GM21447 (cell line): ENCODE measurements around the gene TFAP2C.
"Not testable (repeated sequence)": the region's sequence is repeated elsewhere in the genome, so short reads cannot be mapped to it uniquely, and the experiment has no call there.

Experiments
- ATAC-seq: cut with Tn5 transposase; IDR thresholded peaks from one replicate; pipeline ENCODE4 v1.9.1; 2021; ENCODE audit not compliant: unreplicated experiment

TFAP2C gene

GRCh38 chr20:56637576-56637975 is 8.5 kb downstream of the TFAP2C start:
- no peak for ATAC-seq

- no peak for ATAC-seq
These were observed 17.5 kb downstream of the TFAP2C start for GRCh38 chr20:56646599-56646998.

- no peak for ATAC-seq
These were observed 24.1 kb downstream of the TFAP2C start for GRCh38 chr20:56653211-56653610.

DNA sequence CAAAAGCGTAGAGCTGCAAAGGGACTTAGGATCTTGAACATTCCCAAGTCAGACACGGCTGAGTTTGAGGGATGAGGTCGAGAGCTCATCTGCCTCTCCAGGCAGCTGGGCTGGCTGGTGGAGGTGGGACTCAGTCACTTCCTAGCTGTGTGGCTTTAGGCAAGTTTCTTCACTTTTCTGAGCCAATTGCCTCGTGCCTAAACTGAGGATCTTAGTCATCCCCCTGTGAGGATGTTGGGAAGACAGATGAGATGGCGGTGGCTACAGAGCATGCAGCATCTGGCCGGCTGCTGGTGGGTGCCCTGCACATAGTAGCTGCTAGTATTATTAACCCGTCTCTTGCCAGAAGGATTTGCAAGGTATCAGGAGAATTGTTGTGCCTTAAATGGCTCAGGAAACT is 27.5 kb downstream of the TFAP2C start:
- ATAC-seq, result no peak

GRCh38 chr20:56657879-56658278 is 28.8 kb downstream of the TFAP2C start:
- no peak for ATAC-seq

DNA sequence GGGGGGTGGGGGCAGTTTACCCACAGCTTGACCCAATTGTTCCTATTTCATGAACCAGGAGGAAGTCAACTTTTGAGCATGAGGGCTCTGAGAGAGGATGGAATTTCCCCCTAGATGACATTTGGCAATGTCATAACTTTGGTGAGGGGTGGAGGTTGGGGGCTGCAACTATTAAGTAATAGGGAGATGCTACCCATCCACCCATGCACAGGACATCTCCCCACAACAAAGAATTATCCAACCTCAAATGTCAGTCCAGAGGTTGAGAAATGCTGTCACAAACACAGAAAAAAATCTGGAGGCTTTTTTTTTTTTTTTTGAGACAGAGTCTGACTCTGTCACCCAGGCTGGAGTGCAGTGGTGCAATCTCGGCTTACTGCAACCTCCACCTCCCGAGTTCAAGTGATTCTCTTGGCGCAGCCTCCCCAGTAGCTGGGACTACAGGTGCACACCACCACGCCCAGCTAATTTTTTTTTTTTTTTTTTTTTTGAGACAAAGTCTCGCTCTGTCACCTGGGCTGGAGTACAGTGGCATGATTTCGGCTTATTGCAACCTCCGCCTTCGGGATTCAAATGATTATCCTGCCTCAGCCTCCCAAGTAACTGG is 29.3 kb downstream of the TFAP2C start:
- not testable (repeated sequence) for ATAC-seq

- ATAC-seq, result no peak
These were observed 34.6 kb downstream of the TFAP2C start for GRCh38 chr20:56663660-56664059.

- no peak for ATAC-seq
These were observed 35.7 kb downstream of the TFAP2C start for GRCh38 chr20:56664796-56665195.

- no peak for ATAC-seq
These were observed 36.7 kb downstream of the TFAP2C start for GRCh38 chr20:56665806-56666205.

GRCh38 chr20:56673450-56673849 is 44.3 kb downstream of the TFAP2C start:
- no peak for ATAC-seq

GRCh38 chr20:56676001-56676400 is 46.9 kb downstream of the TFAP2C start:
- ATAC-seq, result no peak

- no peak for ATAC-seq
These were observed 47.6 kb downstream of the TFAP2C start for GRCh38 chr20:56676679-56677078.

- no peak for ATAC-seq
These were observed 54.2 kb downstream of the TFAP2C start for GRCh38 chr20:56683077-56683865.

GRCh38 chr20:56685879-56686278 is 56.8 kb downstream of the TFAP2C start:
- no peak for ATAC-seq

GRCh38 chr20:56687061-56687460 is 58.0 kb downstream of the TFAP2C start:
- no peak for ATAC-seq

DNA sequence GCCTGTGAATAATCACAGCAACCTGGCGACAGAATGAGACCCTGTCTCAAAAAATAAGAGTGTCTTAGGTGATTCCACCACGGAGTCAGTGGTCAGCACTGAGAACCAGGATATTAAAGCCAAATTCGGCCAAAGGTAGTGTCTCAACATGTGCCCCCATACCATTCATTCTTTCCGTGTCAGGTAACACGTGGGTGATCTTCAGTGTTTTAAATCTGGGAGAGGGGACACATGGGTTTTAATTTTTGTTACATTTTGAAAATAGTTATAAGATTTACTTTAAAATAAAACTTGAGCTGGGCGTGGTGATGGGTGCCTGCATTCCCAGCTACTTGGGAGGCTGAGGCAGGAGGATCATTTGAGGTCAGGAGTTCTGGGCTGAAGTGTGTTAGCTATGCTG is 59.0 kb downstream of the TFAP2C start:
- ATAC-seq, result no peak
